Fibroblast of skin of left biceps (primary cell): ENCODE measurements around the gene DENND5A.
"Not testable (repeated sequence)": the region's sequence is repeated elsewhere in the genome, so short reads cannot be mapped to it uniquely, and the experiment has no call there.

Source experiments
- DNase-seq, 2 experiments: peaks; one replicate each; pipeline ENCODE4 v3.0.0-alpha.2; 2013; ENCODE audit warnings: low read depth in 2 of 2

The DENND5A gene

GRCh38 chr11:9264316-9265210, 587 bp downstream of the DENND5A start:
- peak; percentile 56 to 62 for DNase-seq

- DNase-seq = no peak
Observed at GRCh38 chr11:9263840-9264315, 1.3 kb downstream of the DENND5A start.

GRCh38 chr11:9260838-9261146, 4.4 kb downstream of the DENND5A start:
- DNase-seq = not testable (repeated sequence)

GRCh38 chr11:9259981-9260837, 4.9 kb downstream of the DENND5A start:
- DNase-seq = no peak

- DNase-seq = not testable (repeated sequence)
Observed at GRCh38 chr11:9258279-9258678, 6.9 kb downstream of the DENND5A start.

GRCh38 chr11:9254416-9254815, 10.7 kb downstream of the DENND5A start:
- no peak for DNase-seq

GRCh38 chr11:9253086-9253485, 12.1 kb downstream of the DENND5A start:
- no peak for DNase-seq

- DNase-seq = no peak
Observed at GRCh38 chr11:9251311-9251710, 13.8 kb downstream of the DENND5A start.

- DNase-seq = no peak
Observed at GRCh38 chr11:9250139-9250582, 15.0 kb downstream of the DENND5A start.

- DNase-seq = no peak
Observed at GRCh38 chr11:9249252-9249651, 15.9 kb downstream of the DENND5A start.

GRCh38 chr11:9247863-9248262, 17.3 kb downstream of the DENND5A start:
- DNase-seq = no peak

- not testable (repeated sequence) for DNase-seq
Observed at GRCh38 chr11:9236242-9236641, 28.9 kb downstream of the DENND5A start.

- DNase-seq = no peak
Observed at GRCh38 chr11:9232482-9232881, 32.7 kb downstream of the DENND5A start.

- DNase-seq = peak in 1 of 2 experiments; percentile 20
Observed at GRCh38 chr11:9231848-9232177, 33.3 kb downstream of the DENND5A start.

- DNase-seq = no peak
Observed at GRCh38 chr11:9230296-9230695, 34.9 kb downstream of the DENND5A start.

- no peak for DNase-seq
Observed at GRCh38 chr11:9228091-9228490, 37.1 kb downstream of the DENND5A start.

GRCh38 chr11:9225748-9226298, 39.3 kb downstream of the DENND5A start:
- no peak for DNase-seq

- no peak for DNase-seq
Observed at GRCh38 chr11:9222654-9223053, 42.5 kb downstream of the DENND5A start.

GRCh38 chr11:9220853-9221252, 44.3 kb downstream of the DENND5A start:
- DNase-seq = not testable (repeated sequence)

GRCh38 chr11:9219572-9219971, 45.6 kb downstream of the DENND5A start:
- peak; percentile 84 for DNase-seq

- peak; percentile 56 to 64 for DNase-seq
Observed at GRCh38 chr11:9219115-9219514, 46.0 kb downstream of the DENND5A start.

GRCh38 chr11:9214765-9215164, 50.4 kb downstream of the DENND5A start:
- DNase-seq = no peak
